GM21723 (cell line): Measurements from ENCODE around the gene ANKZF1.
"Not testable (repeated sequence)": the region's sequence is repeated elsewhere in the genome, so short reads cannot be mapped to it uniquely, and the experiment has no call there.

Experiments
- ATAC-seq: cut with Tn5 transposase; IDR thresholded peaks from one replicate; pipeline ENCODE4 v1.9.1; 2021; ENCODE audit warnings: mild to moderate bottlenecking, moderate library complexity; ENCODE audit not compliant: unreplicated experiment

The ANKZF1 gene

DNA sequence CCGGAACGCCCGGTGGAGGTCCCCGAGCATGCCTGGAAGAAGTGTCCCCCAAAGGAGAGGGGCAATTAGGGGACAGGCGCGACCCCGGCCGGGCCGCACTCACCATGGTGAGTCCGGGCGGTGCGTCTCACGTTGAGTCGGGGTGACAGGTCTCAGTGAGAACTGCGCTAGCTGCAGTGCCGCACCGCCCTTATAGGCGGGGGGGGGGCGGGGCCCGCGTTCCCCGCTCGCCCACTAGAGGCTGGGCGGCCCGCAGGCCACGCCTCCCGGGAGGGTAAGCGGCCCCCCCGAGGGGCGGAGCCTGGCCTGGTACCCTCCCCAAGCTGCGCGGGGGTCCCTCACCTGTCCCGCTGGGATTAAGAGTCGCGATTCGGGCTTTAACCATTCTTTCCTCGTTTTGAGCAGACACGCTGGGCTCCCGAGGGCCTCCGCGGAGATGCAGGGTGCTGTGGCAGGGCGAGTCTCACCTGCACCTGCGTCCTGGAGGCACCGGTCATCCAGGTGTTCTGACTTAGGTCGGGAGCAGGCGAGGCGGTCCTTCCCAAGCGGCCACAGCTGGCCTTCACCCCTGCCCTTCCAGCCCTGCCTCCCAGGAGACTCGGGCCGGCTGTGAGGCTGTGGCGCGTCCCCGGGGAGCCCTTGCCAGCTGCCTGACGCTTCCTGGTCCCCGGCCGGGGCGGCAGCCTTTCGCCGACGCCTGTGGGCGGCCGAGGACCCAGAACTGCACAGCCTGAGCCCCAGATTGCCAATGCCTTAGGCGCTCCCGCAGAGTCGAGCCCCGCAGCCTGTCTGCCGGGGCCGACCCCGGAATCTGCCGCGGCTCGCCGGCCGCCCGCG lies 24.4 kb downstream of the ANKZF1 start, which contains the start of gene TUBA4A:
TUBA4A (minus strand) TSS at position 166 of the 837 bp plus-strand sequence; CDS start at position 106, 60 bp downstream.
- peak; percentile 55 for ATAC-seq

DNA sequence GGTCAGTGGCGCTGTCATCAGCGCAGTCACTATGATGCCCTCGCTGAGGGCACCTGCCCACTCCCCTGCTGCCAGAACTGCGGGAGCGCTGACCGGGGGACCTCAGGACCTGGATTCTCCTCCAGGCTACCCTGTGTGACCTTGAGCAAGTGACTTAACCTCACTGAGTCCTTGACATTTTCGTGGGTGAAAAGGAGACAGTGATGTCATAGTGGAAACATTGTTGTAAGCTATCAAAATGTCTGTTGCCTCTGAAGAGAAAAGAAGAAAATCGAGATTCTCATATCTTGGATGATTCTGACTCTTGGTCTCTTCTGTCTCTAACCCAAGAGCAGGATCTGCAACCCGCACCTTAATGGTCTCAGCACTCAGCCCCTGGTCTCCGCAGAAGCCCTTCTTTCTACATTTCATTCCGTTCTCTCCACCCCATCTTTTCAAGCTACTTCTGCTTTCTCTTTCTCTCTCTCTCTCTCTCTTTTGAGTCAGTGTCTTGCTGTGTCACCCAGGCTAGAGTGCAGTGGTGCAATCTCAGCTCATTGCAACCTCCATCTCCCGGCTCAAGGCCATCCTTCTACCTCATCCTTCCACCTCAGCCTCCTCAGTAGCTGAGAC lies 25.1 kb downstream of the ANKZF1 start:
- ATAC-seq = peak; percentile 35

DNA sequence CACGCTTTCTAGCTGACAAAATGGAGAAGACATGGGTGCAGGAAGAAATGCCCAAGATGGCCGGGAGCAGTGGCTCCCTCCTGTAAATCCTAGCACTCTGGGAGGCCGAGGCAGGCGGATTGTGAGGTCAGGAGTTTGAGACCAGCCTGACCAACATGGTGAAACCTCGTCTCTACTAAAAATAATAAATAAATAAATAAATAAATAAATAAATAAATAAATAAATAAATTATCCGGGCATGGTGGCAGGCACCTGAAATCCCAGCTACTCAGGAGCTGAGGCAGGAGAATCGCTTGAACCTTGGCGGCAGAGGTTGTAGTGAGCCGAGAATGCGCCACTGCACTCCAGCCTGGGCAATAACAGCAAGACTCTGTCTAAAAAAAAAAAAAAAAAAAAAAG lies 29.3 kb downstream of the ANKZF1 start:
- not testable (repeated sequence) for ATAC-seq

DNA sequence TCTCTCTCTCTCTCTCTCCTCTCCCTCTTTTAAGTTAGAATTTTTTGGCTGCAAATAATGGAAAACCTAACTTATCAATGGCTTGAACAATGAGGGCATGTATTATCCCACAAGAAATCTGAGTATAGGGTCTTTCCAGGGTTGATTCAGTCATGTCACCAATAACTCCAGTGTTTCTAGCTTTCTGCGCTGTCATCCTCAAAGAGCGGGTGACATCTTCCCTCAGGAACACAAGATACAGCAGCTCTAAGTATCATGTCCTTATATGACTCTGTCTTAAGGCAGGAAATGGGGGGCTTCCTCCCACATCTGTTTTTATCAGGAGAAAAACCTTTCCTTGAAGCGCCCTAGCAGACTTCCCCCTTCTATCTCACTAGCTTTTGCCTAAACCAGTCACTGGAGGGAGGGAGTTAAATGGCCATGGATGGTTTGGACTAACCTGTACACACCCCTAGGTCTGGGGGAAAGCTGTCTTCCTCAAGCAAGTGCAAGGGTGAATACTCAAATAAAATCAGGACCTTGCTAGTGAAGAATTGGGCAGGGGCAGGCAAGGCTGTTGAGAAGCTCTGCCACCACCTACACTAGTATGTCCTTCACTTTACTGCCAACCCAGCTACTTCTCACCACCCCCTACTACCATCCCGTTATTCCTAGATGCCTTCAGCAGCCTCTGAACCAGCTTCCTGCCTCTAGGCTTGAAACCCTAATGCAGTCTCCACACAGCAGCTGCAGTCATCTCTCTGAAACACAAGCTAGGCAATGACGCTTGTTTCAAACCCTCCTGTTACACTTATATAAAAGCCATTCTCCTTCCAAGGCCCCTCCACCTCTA lies 31.6 kb downstream of the ANKZF1 start:
- no peak for ATAC-seq

DNA sequence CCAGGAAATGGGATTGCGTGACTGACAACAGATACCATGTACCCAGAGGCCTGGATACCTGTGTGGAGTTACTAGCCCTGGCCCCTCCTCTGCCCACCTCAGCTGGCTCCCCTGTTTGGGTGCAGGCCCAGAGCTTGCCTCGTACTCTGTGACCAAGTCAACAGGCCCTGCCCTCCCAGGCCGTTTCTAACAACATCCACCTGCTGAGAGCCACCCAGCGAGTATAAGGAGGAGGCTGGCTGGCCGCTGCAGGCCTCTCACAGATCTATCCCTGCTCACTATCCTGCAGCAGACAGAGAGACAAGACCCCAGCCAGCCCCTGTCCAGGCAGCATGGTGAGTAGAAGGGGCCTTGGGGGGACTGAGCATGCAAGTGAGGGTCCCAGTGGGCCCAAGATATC lies 36.6 kb downstream of the ANKZF1 start:
- no peak for ATAC-seq

DNA sequence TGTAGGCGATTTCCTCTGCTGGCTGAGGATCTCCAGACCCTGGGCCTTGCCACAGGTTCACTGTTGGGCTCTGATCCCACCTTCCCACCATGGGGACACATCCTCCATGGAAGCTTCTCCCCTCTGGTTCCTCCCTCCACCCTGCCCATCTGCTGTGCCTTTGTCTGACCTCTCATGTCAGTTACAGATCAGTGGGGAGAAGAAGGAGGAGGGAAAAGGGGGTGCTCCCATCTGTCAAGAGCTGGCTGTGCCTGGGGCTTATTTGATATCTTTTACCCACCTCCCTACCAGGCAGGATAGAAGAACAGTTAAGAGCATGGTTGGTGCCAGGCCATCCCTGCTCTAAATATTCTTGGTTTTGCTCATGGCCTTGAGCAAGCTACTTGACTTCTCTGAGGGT lies 37.3 kb downstream of the ANKZF1 start:
- ATAC-seq = no peak

DNA sequence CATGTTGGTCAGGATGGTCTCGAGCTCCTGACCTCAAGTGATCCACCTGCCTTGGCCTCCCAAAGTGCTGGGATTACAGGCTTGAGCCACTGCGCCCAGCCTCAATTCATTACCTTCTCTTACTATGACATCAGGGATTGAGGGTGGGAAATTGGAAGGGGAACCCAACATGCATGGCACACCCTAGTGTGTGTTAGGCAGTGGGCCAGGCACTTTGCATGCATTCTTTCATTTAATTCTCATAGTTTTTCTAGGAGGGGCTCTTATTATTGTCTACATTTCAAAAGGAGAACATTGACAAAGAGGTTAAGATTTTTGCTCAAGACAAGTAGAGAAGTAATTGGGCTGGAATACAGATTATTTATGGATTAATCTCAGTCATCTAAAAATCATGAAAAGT lies 38.7 kb downstream of the ANKZF1 start:
- no peak for ATAC-seq

DNA sequence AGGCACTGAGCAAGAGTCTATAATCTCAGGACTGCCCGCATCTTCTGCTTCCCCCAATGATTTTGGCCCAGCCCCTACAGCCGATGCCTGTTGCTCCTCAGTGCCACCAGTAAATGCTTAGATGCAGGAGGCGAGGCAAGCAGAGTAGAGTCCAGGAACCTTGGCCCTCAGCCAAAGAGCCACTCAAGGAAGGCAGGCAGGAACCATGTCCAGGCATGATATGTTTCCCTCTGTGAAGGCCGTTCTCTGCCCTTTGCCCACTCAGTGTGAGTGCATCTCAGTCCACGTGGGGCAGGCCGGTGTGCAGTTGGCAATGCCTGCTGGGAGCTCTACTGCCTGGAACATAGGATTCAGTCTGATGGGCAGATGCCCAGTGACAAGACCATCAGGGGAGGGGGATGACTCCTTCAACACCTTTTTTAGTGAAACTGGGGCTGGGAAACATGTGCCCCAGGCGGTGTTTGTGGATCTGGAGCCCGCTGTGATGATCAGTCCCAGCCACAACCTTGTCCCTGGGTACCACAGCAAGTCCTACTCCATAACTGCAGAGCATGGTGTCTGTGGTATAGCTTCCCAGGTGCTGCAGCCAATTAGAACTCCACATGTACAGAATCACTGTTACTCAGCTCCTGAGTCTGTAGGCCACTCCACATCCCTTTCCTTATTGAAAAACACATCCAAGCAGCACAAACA lies 39.9 kb downstream of the ANKZF1 start:
- ATAC-seq = no peak

DNA sequence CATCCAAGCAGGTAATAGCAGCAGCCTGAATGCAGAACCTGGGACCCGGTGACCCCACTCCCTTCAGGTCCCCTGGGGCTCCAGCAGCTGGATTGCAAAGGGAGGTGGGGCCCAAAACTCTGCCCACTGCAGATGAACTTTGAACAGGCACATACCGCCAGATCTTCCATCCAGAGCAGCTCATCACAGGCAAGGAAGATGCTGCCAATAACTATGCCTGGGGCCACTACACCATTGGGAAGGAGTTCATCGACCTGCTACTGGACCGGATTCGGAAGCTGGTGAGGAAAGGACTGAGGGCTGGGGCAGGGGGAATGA lies 40.4 kb downstream of the ANKZF1 start:
- no peak for ATAC-seq

DNA sequence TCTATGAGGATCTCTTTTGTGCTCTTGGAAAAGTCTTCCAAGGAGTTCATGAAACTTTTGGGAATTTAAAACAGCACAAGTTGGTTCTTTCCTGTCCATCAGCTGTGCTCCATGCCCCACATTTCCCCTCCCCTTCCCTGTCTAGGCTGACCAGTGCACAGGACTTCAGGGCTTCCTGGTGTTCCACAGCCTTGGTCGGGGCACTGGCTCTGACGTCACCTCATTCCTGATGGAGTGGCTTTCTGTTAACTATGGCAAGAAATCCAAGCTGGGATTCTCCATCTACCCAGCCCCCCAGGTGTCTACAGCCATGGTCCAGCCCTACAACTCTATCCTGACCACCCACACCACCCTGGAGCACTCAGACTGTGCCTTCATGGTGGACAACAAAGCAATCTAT lies 41.4 kb downstream of the ANKZF1 start:
- no peak for ATAC-seq

DNA sequence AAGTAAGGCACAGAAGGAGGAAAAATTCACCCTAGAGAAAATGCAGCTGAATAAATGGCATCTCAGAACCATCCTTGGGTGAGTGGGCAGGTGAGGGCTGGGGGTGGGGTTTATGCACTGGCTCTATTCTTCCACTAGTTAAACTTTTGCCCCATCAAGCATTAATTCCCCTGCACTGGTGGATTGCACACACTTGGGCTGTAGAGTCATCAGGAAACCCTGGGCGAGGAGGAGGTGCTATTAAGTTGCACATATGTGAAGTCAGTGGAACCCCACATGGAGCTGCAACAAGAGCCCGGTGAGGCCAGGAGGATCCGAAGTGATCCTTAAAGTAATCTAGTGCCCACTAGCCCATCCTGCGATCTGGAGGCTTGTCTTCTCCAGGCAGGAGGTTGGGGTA lies 42.8 kb downstream of the ANKZF1 start:
- ATAC-seq = no peak

DNA sequence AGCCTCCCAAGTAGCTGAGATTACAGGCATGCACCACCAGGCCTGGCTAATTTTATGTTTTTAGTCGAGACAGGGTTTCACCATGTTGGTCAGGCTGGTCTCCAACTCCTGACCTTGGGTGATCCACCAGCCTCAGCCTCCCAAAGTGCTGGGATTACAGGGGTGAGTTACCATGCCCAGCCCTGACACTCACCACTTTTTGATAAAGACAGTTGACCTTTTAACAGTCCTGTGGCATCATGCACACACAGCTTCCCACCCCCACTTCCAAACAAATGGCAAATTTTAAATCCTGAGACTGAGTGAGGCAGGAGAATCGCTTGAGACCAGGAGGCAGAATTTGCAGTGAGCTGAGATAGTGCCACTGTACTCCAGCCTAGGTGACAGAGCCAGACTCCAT lies 43.4 kb downstream of the ANKZF1 start:
- ATAC-seq = no peak

DNA sequence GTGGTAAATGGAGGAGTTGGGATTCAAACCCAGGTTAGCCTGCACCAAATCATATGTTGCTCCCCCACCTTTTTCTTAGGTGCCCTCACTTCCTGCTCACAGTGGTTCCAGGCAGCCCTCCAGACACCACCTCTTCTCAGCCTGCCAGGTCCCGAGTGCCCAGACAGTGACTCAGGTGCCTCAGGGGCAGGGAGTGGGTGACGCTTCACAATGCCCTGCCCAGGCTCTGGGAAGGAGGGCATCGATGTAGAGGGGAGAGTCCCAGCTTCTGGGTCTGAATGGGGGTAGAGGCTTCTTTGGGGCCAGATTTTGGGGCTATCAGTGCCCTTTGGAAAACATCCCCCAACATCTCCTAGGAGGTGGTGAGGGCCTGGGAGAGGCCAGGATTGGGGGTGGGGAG lies 44.3 kb downstream of the ANKZF1 start:
- no peak for ATAC-seq

DNA sequence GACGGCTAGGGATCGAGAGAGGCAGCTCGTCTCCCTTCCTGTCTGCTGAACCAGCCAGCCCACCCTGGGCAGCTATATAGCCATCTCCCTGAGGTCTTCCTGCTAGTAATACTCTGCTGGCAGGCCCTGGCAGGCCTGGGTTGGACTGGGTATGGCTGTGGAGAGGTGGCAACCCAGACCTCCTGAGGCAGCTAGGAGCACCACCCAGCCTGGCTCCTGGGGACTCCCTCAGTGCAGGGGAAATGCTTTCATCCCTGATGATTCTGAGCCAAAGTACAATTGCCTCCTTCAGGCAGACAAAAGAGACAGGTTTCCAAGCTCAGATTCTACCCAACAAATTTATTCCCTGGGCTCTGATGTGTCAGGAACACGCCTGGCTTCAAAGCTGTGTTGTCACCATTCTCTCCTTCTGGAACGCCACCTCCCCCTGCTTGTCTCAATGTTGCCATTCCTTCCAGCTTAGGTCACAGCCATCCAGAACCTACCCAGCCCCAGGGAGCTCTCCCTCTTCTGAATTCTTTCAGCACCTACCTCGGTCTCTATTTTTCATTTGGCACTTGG lies 44.8 kb downstream of the ANKZF1 start:
- ATAC-seq = no peak

DNA sequence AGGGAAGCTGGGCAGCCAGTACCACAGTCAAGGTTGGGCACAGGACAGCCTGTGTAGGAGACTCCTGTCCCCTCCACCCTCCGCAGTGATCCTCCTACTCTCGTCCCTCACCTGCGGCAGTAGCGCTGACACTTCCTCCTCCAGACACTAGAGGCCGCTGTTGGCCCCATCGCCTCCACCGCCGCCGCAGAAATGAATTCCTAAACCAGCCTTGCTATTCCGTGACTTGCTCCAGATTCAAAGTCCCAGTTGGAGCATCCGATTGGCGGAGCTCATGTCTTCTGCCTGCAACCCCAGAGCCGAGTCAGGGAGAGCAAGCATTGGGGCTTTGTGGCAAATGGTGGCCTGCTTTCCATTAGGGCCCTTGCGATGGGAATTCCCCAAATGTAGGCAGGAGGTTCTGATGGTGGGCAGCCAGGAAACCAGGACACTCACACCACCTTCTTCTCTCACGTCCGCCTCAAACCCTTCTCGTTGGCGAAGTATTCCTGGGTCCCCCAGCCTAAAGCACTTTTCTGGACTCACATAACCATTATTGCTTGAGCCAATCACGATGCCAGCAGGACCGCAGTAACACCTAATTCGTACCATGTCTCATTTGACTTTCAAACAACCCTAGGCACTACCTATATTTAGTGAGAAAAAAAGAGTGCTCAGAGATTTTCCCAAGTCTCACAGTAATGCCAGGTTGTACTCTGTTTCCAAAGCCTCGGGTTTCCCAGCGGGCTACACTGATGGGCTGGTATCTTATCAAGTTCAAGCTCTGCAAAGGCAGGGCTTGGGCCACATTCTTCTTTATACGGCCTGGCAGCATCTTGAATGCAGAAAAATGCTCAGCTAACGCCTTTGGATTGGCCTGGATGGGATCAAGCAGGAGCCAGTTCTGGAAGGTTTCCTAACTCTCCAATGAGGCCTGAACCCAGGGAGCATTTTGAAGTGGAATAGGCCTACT lies 48.4 kb downstream of the ANKZF1 start:
- peak; percentile 24 for ATAC-seq

DNA sequence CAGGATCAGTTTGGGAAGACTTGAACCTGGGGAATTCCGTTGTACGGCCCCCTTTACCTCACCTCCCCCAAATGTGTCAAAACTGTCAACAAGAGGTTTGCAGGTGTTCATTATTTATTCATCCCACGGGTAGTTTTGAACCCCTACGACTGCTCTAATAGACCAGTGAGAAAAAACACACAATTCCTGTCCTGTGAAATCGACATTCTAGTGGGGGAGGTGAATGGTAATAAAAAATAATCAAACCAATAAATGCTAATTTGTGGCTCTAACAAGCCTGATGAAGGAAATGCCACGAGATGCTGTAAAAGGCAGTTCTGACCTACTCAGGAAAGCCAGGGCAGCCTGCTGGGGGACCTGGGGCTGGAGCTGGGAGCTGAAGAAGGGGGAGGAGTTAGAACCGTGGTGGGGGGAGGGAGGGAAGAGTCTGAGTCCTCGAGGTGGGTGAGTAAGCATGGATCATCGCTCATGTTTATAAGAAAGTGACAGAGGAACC lies 49.1 kb downstream of the ANKZF1 start:
- ATAC-seq = peak; percentile 5

DNA sequence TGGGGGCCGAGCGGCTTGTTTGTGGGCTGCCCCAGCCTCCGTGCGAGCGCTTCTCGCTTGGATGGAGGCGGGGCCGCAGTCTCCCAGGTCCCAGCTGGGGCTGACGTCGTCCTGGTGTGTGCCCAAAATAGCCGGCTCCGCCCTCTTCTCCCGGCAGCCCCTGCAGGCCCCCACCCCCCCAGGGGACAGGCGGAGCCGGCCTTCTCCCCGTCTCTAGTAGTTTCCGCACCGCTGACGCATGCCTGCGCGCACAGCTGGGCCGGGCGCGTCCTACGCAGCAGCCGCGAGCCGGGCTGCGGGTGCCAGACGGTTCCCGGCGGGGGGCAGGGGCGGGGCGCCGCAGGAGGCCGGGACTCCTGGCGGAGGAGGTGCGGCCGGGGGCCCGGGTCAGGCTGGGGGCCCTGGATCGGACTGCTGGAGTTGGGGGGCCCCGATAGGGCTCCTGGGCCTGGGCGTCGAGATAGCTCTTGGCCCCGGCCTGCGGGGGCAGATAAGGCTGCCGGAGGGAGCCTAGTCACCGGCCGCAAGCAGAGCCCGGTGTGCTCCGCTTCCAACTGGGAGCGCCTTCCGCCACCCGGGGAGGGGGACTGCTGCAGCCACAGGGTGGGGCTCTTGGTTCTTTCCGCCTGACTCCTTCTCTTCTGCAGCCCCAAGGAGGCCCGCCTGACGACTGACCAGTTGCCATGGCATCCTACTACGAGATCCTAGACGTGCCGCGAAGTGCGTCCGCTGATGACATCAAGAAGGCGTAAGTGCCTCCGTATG lies 49.7 kb downstream of the ANKZF1 start, which contains the start of gene DNAJB2:
DNAJB2 (plus strand) TSS at position 216 of the 765 bp plus-strand sequence; CDS start at position 684, 468 bp downstream.
- peak; percentile 88 for ATAC-seq

DNA sequence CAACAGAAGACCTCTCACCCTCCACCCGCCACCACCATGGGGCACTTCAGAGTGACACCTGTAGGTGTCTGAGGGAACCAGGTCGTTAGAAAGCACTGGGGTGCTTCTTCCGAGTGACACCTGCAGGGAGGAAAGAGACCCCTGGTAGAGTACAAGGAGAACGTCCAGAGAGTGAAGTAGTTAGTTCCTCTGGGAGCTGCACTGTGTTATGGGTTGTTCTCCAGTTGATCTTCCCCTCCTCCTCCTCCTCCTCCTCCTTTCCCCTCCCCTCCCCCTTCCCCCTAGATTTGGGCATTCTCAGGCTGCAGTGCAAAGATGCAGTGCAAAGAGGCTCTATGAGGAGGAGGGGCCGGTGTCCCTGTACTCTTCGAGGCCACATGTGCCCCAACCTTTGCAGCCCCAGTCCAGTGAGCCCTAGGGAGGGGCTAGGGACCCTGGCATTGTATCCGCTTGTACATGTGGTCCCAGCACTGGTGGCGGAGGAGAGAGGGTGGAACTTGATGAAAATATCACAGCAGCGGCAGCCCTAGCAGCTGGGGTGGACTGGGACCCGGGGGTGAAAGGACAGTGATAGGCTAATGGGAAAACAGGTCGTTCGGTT lies 50.4 kb downstream of the ANKZF1 start:
- ATAC-seq = no peak
